DMS79 (cell line): Measurements from ENCODE around the gene UCKL1.
"Not testable (repeated sequence)": the region's sequence is repeated elsewhere in the genome, so short reads cannot be mapped to it uniquely, and the experiment has no call there.

Experiments
- DNase-seq: peaks from one replicate; lab custom pipeline; 2025; lab: John Stamatoyannopoulos, UW

Gene UCKL1

GRCh38 chr20:63955827-63956663 is at the start of gene UCKL1:
TSS of gene UCKL1 (minus strand) at chr20:63956416. CDS start at chr20:63956372, 44 bp downstream.
- peak; percentile 77 for DNase-seq

DNA sequence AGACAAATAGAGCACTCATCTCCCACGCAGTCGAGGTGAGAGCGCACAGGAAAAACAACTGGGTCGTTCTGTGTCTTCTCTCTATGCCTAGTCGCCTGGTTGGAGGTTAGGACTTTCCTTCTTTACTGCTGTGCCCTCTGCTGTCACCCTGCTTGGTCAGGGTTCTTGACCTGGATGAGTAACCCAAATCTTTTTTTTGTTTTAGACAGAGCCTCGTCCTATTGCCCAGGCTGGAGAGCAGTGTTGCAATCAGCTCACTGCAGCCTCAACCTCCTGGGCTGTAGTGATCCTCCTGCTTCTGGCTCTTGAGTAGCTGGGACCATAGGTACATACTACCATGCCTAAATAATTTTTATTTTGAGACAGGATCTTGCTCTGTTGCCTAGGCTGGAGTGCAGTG is 49.2 kb upstream of the UCKL1 start:
- DNase-seq = no peak

DNA sequence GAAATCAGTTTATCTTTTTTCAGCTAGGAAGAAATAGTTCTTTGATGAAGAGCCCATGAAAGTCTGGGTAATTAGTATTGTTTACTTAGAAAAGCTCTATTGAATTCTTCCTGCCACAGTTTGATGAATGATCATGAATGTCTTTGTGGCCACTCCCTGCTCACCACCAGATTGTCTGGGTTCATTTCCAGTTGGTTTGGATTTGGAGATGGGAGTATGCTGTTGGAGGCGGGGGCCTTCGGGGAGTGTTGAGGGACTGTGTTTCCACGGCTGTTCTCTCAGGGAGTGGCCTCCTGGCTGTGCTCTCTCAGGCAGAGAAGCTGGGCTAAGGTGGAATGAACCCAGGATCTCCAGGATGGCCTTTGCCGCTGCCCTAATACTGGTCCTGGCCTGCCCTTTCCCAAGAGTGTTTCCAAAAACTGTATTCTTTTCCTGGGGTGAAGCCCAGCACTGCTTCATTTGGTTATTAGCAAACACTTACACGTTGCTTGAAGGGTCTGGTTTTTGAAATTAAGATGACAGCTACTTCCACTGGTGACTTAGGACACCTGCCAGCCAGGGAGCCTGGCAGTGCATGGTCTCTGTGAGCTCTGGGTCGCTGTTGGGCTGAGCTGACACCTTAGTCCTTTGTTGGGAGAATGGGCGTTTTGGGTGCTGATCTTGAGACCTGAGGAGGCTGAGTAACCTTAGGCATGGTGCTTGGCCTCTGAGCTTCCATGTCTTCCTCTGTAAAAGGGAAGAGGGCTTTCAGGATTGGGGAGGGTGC is 47.9 kb upstream of the UCKL1 start:
- peak; percentile 69 for DNase-seq

GRCh38 chr20:64001607-64002011 is 45.4 kb upstream of the UCKL1 start:
- peak; percentile 88 for DNase-seq

DNA sequence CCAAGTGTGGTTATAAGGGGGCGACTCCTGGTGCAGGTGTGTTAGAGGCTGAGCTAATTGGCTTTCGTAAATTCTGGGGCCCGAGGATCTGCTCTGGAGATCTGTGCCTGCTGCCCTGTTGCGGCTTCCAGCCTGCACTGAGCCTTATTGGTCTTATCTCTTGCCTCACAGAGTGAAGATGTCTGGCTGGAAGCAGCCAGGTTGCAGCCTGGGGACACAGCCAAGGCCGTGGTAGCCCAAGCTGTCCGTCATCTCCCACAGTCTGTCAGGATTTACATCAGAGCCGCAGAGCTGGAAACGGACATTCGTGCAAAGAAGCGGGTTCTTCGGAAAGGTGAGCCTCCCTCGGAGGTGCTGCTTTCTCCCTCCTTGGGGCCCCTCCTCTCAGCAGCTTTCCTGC is 44.7 kb upstream of the UCKL1 start:
- no peak for DNase-seq

DNA sequence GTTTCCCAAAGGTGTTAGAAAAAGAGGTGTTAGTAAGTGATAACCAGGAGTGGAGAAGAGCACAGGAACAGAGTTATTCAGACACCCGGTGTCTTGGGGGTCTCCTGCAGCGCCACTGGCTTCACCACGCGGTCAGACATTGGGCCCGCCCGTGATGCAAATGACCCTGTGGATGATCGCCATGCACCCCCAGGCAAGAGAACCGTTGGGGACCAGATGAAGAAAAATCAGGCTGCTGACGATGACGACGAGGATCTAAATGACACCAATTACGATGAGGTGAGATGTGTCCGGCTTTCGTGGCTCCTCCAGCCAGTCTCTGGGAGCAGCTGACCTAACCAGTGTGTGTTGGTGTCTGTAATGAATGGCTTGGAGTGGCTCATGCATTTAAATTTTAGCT is 26.7 kb upstream of the UCKL1 start:
- no peak for DNase-seq

- DNase-seq = peak; percentile 96
These were observed 24.9 kb upstream of the UCKL1 start, which contains the start of gene PRPF6 for GRCh38 chr20:63980806-63981728. TSS of gene PRPF6 (plus strand) at chr20:63981132. CDS start at chr20:63981246, 114 bp downstream.

- DNase-seq = no peak
These were observed 24.1 kb upstream of the UCKL1 start for GRCh38 chr20:63980317-63980805.

- peak; percentile 74 for DNase-seq
These were observed 23.5 kb upstream of the UCKL1 start, which contains the start of gene SAMD10 for GRCh38 chr20:63979557-63980316. TSS of gene SAMD10 (minus strand) at chr20:63979642. CDS start at chr20:63979467, 175 bp downstream.

- DNase-seq = no peak
These were observed 23.0 kb upstream of the UCKL1 start for GRCh38 chr20:63979229-63979556.

- peak; percentile 50 for DNase-seq
These were observed 22.4 kb upstream of the UCKL1 start for GRCh38 chr20:63978319-63979228.

GRCh38 chr20:63977739-63978276 is 21.6 kb upstream of the UCKL1 start:
- no peak for DNase-seq

DNA sequence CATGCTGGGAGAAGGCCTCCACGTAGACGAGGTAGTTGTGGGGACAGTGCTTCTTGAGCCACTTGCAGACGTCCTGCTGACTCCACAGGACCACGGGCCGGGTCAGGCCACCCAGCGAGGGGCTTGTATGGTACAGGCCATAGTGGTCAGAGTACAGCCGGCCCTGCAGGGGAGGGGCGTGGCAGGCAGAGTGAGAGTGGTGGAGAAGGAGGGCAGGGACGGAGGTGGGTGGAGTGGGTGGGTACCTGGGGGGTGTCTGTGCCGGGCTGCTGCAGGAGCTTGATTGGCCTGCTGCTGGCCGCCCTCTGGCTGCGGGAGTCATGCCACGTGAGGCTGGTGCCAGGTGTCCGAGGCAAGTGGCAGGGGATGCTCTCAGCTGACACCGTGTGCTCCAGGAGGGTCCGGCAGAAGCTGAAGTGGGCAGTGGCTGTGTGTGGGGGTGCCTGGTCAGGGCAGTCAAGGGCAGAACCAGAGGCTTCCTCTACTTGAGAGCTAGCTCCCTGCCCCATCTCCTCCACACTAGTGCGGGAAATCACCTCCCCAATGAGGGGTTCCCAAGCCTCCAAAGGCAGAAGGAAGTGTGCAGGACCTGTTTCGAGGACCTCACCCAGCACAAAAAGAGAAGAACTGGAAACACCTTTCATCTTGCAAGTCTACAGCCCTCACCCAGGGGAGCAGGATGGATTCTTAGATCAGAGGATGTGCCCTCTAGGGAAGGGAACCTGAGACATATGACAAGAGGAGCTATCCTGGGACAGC is 20.9 kb upstream of the UCKL1 start:
- DNase-seq = no peak

- DNase-seq = not testable (repeated sequence)
These were observed 20.3 kb upstream of the UCKL1 start for GRCh38 chr20:63976511-63976910.

GRCh38 chr20:63974402-63975200 is 18.4 kb upstream of the UCKL1 start:
- peak; percentile 81 for DNase-seq

- peak; percentile 39 for DNase-seq
These were observed 17.6 kb upstream of the UCKL1 start for GRCh38 chr20:63973636-63974401.

DNA sequence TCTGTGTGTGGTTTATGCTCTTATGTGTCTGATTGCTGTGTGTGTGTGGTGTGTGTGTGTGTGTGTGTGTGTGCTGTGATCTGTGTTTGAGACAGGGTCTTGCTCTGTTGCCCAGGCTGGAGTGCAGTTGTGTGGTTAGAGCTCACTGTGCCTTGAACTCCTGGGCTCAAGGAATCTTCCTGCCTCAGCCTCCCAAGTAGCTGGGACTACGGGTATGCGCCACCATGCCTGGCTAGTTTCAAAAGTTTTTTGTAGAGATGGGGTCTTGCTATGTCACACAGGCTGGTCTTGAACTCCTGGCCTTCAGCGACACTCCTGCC is 16.9 kb upstream of the UCKL1 start:
- DNase-seq = no peak
